OCI-LY1 (cell line): ENCODE results near the gene TMEM235.

ENCODE experiments used
- CTCF ChIP-seq: fragments of 200-600 bp; sonication (generic), shearing (Covaris generic); IDR thresholded peaks from 2 replicates; pipeline ENCODE4 v1.5.1; 2017; ENCODE audit warnings: mild to moderate bottlenecking, antibody characterized with exemption, low read length, moderate library complexity, mixed read lengths
- EZH2 ChIP-seq: fragments of 200-600 bp; sonication (generic), shearing (Covaris generic); IDR thresholded peaks from 2 replicates; pipeline ENCODE4 v1.8.0; 2017; ENCODE audit warnings: borderline replicate concordance, mixed run types, mild to moderate bottlenecking, antibody characterized with exemption, low read length, moderate library complexity, mixed read lengths

- TF ChIP-seq CTCF = no peak
- TF ChIP-seq EZH2 = no peak
Observed at GRCh38 chr17:78223061-78223460, 8.4 kb upstream of the TMEM235 start.
